ENCODE results near the gene PHKB.
"Not testable (repeated sequence)": the region's sequence is repeated elsewhere in the genome, so short reads cannot be mapped to it uniquely, and the experiment has no call there.

The PHKB gene

GRCh38 chr16:47506800-47507199 lies 45.7 kb downstream of the PHKB start:
- DNase-seq (ENCODE audit: low read depth in 2 of 2): no peak

GRCh38 chr16:47507701-47508100 lies 46.6 kb downstream of the PHKB start:
- DNase-seq (ENCODE audit: low read depth in 2 of 2): no peak

- no peak for DNase-seq (ENCODE audit: low read depth in 2 of 2)
These were observed 50.8 kb downstream of the PHKB start for GRCh38 chr16:47511882-47512281.

GRCh38 chr16:47519037-47519436 lies 57.9 kb downstream of the PHKB start:
- no peak for DNase-seq (ENCODE audit: low read depth in 2 of 2)

GRCh38 chr16:47519546-47519945 lies 58.4 kb downstream of the PHKB start:
- no peak for DNase-seq (ENCODE audit: low read depth in 2 of 2)

- no peak for DNase-seq (ENCODE audit: low read depth in 2 of 2)
These were observed 59.0 kb downstream of the PHKB start for GRCh38 chr16:47519996-47520679.

- DNase-seq (ENCODE audit: low read depth in 2 of 2): no peak
These were observed 62.3 kb downstream of the PHKB start for GRCh38 chr16:47523342-47524006.

GRCh38 chr16:47524007-47524405 lies 62.9 kb downstream of the PHKB start:
- DNase-seq (ENCODE audit: low read depth in 2 of 2): no peak

GRCh38 chr16:47528431-47528830 lies 67.3 kb downstream of the PHKB start:
- no peak for DNase-seq (ENCODE audit: low read depth in 2 of 2)

- no peak for DNase-seq (ENCODE audit: low read depth in 2 of 2)
These were observed 72.7 kb downstream of the PHKB start for GRCh38 chr16:47533744-47534292.

GRCh38 chr16:47538472-47538871 lies 77.3 kb downstream of the PHKB start:
- DNase-seq (ENCODE audit: low read depth in 2 of 2): no peak

GRCh38 chr16:47539707-47540670 lies 78.9 kb downstream of the PHKB start:
- DNase-seq (ENCODE audit: low read depth in 2 of 2): not testable (repeated sequence)

GRCh38 chr16:47541135-47541534 lies 80.0 kb downstream of the PHKB start:
- DNase-seq (ENCODE audit: low read depth in 2 of 2): not testable (repeated sequence)

GRCh38 chr16:47544255-47544654 lies 83.1 kb downstream of the PHKB start:
- not testable (repeated sequence) for DNase-seq (ENCODE audit: low read depth in 2 of 2)

- DNase-seq (ENCODE audit: low read depth in 2 of 2): not testable (repeated sequence)
These were observed 90.1 kb downstream of the PHKB start for GRCh38 chr16:47551185-47551584.

GRCh38 chr16:47551767-47552166 lies 90.6 kb downstream of the PHKB start:
- not testable (repeated sequence) for DNase-seq (ENCODE audit: low read depth in 2 of 2)

- DNase-seq (ENCODE audit: low read depth in 2 of 2): no peak
These were observed 92.9 kb downstream of the PHKB start for GRCh38 chr16:47553853-47554564.

- not testable (repeated sequence) for DNase-seq (ENCODE audit: low read depth in 2 of 2)
These were observed 93.5 kb downstream of the PHKB start for GRCh38 chr16:47554587-47554986.

- no peak for DNase-seq (ENCODE audit: low read depth in 2 of 2)
These were observed 100.2 kb downstream of the PHKB start for GRCh38 chr16:47561286-47561685.

- DNase-seq (ENCODE audit: low read depth in 2 of 2): no peak
These were observed 101.2 kb downstream of the PHKB start for GRCh38 chr16:47562366-47562765.

GRCh38 chr16:47565454-47565853 lies 104.3 kb downstream of the PHKB start:
- DNase-seq (ENCODE audit: low read depth in 2 of 2): no peak
